Smooth muscle cell (in vitro differentiated cells): ENCODE measurements around the gene SYNPR. TPM values are rescaled to one million over a fixed set of nuclear protein-coding genes. Genes with fewer than 3 reads are reported as not detected.

Experiments
- DNase-seq: peaks from one replicate; lab custom pipeline; 2025; ENCODE audit not compliant: unreplicated experiment; lab: John Stamatoyannopoulos, UW
- H2AFZ ChIP-seq: fragments of 200-600 bp; sonication (generic); 2 replicates; pipeline ENCODE4 v1.6.0; 2016; ENCODE audit warnings: antibody characterized with exemption, low read depth, mild to moderate bottlenecking
- H3F3A ChIP-seq: fragments of 200-600 bp; sonication (generic); 2 replicates; pipeline ENCODE4 v1.6.0; 2017; ENCODE audit warnings: antibody characterized with exemption, low read depth
- H3K27ac ChIP-seq: fragments of 200-600 bp; sonication (generic); 2 replicates; pipeline ENCODE4 v1.5.1; 2016; ENCODE audit warnings: low read depth, mild to moderate bottlenecking
- H3K27me3 ChIP-seq: fragments of 200-600 bp; sonication (generic); 2 replicates; pipeline ENCODE4 v1.6.1; 2016; ENCODE audit warnings: low read depth, mild to moderate bottlenecking
- H3K36me3 ChIP-seq: fragments of 200-600 bp; sonication (generic); 2 replicates; pipeline ENCODE4 v1.5.1; 2016; ENCODE audit warnings: low read depth
- H3K4me1 ChIP-seq: fragments of 200-600 bp; sonication (generic); 2 replicates; pipeline ENCODE4 v1.5.1; 2016; ENCODE audit warnings: low read depth
- H3K4me2 ChIP-seq: fragments of 200-600 bp; sonication (generic); 2 replicates; pipeline ENCODE4 v1.6.0; 2016; ENCODE audit warnings: mild to moderate bottlenecking
- H3K4me3 ChIP-seq: fragments of 200-600 bp; sonication (generic); 2 replicates; pipeline ENCODE4 v1.5.1; 2016; ENCODE audit warnings: mild to moderate bottlenecking
- H3K79me2 ChIP-seq: fragments of 200-600 bp; sonication (generic); 2 replicates; pipeline ENCODE4 v1.6.0; 2016; ENCODE audit warnings: low read depth, mild to moderate bottlenecking
- H3K9ac ChIP-seq: fragments of 200-600 bp; sonication (generic); 2 replicates; pipeline ENCODE4 v1.6.0; 2016; ENCODE audit warnings: low read depth
- H3K9me3 ChIP-seq: fragments of 200-600 bp; sonication (generic); replicated peaks from 2 replicates; pipeline ENCODE4 v1.5.1; 2016; ENCODE audit warnings: low read depth
- H4K20me1 ChIP-seq: fragments of 200-600 bp; sonication (generic); 2 replicates; pipeline ENCODE4 v1.6.0; 2016; ENCODE audit warnings: low read depth
- WGBS: methylation state at CpG from one replicate; pipeline ENCODE4 v1.1.7; 2016; ENCODE audit warnings: low lambda C conversion rate; 5-methylcytosine and 5-hydroxymethylcytosine counted together
- polyA plus RNA-seq: library from polyadenylated mRNA; unstranded; fragments of >200 nt; fragmentation: Nextera tagmentation; extraction: Ambion mirVana; gene quantifications from 2 replicates; pipeline ENCODE4 v1.2.1, GENCODE V29; 2016
- total RNA-seq: library from RNA; depleted of rRNA; stranded (reverse); fragments of >200 nt; gene quantifications from 2 replicates; pipeline ENCODE4 v1.2.3, GENCODE V29; 2014
- TF ChIP-seq, protein P1 (sequence below): fragments of 200-600 bp; sonication (generic); IDR thresholded peaks from 2 replicates; pipeline ENCODE4 v1.5.1; 2017; ENCODE audit warnings: borderline replicate concordance, mild to moderate bottlenecking, antibody characterized with exemption; ENCODE audit not compliant: insufficient read depth, poor library complexity, severe bottlenecking

SYNPR gene
- total and polyA plus RNA-seq, 2 experiments from 2014 or later, result not detected

DNA sequence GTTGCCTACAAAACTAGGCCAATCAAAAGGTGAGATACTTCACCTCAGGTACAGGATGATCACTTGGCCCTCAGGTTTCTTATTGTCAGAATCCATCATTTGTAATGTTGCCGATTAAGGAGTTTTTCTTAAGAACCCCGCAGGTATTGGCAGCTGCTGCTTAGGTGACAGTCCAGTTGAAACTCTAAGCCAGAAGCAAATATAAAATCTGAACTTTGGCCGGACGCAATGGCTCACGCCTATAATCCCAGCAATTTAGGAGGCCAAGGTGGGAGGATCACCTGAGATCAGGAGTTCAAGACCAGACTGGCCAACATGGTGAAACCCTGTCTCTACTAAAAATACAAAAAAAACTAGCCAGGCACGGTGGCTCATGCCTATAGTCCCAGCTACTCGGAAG is 331.3 kb downstream of the SYNPR start:
- no peaks in the 10 kb centered on the region for H3K4me1 ChIP-seq
- H2AFZ ChIP-seq, result no peak overlapping the region
- H3K9me3 ChIP-seq, result no peaks in the 10 kb centered on the region
- H3K9ac ChIP-seq, result no peak overlapping the region
- H3K4me2 ChIP-seq, result no peak overlapping the region
- H4K20me1 ChIP-seq, result no peaks in the 10 kb centered on the region
- H3F3A ChIP-seq, result no peaks in the 10 kb centered on the region
- peaks cover 4% of the 10 kb centered on the region for H3K27me3 ChIP-seq
- no peak overlapping the region for H3K4me3 ChIP-seq
- H3K27ac ChIP-seq, result no peak overlapping the region
- 92% methylated on average over 7 of the region's 7 CpGs for WGBS
- no peak for DNase-seq
- H3K79me2 ChIP-seq, result no peaks in the 10 kb centered on the region
- TF ChIP-seq, protein P1, sequence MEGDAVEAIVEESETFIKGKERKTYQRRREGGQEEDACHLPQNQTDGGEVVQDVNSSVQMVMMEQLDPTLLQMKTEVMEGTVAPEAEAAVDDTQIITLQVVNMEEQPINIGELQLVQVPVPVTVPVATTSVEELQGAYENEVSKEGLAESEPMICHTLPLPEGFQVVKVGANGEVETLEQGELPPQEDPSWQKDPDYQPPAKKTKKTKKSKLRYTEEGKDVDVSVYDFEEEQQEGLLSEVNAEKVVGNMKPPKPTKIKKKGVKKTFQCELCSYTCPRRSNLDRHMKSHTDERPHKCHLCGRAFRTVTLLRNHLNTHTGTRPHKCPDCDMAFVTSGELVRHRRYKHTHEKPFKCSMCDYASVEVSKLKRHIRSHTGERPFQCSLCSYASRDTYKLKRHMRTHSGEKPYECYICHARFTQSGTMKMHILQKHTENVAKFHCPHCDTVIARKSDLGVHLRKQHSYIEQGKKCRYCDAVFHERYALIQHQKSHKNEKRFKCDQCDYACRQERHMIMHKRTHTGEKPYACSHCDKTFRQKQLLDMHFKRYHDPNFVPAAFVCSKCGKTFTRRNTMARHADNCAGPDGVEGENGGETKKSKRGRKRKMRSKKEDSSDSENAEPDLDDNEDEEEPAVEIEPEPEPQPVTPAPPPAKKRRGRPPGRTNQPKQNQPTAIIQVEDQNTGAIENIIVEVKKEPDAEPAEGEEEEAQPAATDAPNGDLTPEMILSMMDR, result no peak
- no peaks in the 10 kb centered on the region for H3K36me3 ChIP-seq

DNA sequence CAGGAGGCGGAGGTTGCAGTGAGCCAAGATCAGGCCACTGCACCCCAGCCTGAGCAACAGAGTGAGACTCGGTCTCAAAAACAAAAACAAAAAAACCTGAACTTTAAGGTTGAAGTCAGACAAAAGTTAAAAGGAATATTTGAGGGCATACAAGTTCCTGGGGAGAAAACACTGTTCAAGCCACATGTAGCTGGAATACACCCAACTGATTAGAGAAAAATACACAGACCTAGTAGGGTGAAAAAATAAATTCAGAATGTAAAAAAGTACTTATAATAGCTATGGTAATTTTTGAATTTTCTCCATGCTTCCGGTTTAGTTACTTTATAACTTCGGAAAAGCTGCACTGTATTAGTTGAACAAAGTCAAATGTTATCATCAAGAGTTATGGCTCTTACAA is 331.7 kb downstream of the SYNPR start:
- WGBS, result 93% methylated on average over 4 of the region's 4 CpGs
- no peak for DNase-seq
- no peaks in the 10 kb centered on the region for H3K36me3 ChIP-seq
- H3K9me3 ChIP-seq, result no peaks in the 10 kb centered on the region
- H2AFZ ChIP-seq, result no peak overlapping the region
- no peak overlapping the region for H3K4me3 ChIP-seq
- H3K27ac ChIP-seq, result no peak overlapping the region
- no peaks in the 10 kb centered on the region for H3F3A ChIP-seq
- TF ChIP-seq, protein P1, result no peak
- H3K79me2 ChIP-seq, result no peaks in the 10 kb centered on the region
- no peaks in the 10 kb centered on the region for H4K20me1 ChIP-seq
- no peak overlapping the region for H3K9ac ChIP-seq
- H3K4me2 ChIP-seq, result no peak overlapping the region
- no peaks in the 10 kb centered on the region for H3K4me1 ChIP-seq
- peaks cover 4% of the 10 kb centered on the region for H3K27me3 ChIP-seq

DNA sequence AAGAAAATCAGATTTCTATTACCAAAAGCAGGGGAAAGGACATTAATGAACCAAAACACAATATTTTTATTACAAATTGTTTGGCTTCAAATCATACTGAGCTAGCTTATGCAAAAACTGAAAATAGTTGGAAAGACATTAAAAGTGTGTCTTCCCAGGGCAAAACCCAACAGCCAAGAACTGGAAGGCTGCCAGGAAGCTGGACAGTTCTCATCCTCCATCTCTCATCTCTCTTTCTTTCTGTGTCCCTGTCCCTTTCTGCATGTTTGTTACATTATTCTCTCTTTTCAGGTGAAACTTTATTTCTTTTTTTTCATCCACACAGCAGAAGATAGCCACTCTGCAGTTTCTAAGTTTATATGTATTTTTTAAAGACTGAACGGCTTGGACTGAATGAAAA is 333.3 kb downstream of the SYNPR start:
- H2AFZ ChIP-seq, result no peak overlapping the region
- H3K27me3 ChIP-seq, result no peaks in the 10 kb centered on the region
- H3K79me2 ChIP-seq, result no peaks in the 10 kb centered on the region
- no peaks in the 10 kb centered on the region for H4K20me1 ChIP-seq
- no peak overlapping the region for H3K27ac ChIP-seq
- no peaks in the 10 kb centered on the region for H3K36me3 ChIP-seq
- no peak overlapping the region for H3K4me3 ChIP-seq
- no peak overlapping the region for H3K9ac ChIP-seq
- H3K4me1 ChIP-seq, result peaks cover under 1% of the 10 kb centered on the region
- no peaks in the 10 kb centered on the region for H3F3A ChIP-seq
- TF ChIP-seq, protein P1, result no peak
- H3K9me3 ChIP-seq, result no peaks in the 10 kb centered on the region
- DNase-seq, result no peak
- WGBS, result 97% methylated on average over 1 of the region's 1 CpG
- no peak overlapping the region for H3K4me2 ChIP-seq

DNA sequence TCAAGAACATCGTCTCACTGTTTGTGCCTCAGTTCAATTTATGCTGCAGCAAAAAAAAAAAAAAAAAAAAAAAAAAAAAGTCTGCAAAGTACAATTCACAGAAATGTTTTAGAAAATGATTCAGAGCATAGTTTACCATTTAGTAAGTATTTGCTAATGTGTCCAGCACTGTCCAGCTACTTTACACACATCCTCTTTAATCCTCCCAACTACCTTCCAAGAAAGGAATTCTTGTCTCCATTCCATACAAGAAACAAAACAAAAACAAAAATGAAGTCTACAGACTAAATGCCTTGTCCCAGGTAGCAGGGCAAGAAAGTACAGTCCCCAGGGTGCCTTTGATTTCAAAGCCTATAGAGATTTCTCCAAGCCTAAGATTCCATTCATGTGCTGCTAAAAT is 335.5 kb downstream of the SYNPR start:
- no peaks in the 10 kb centered on the region for H3F3A ChIP-seq
- no peaks in the 10 kb centered on the region for H3K9me3 ChIP-seq
- H4K20me1 ChIP-seq, result no peaks in the 10 kb centered on the region
- no peak overlapping the region for H3K9ac ChIP-seq
- DNase-seq, result no peak
- H3K79me2 ChIP-seq, result no peaks in the 10 kb centered on the region
- H3K4me3 ChIP-seq, result no peak overlapping the region
- no peak overlapping the region for H3K4me2 ChIP-seq
- no peak overlapping the region for H2AFZ ChIP-seq
- no peak overlapping the region for H3K27ac ChIP-seq
- H3K27me3 ChIP-seq, result no peaks in the 10 kb centered on the region
- H3K36me3 ChIP-seq, result no peaks in the 10 kb centered on the region
- WGBS, result 41% methylated on average over 1 of the region's 1 CpG
- TF ChIP-seq, protein P1, result no peak
- H3K4me1 ChIP-seq, result peaks cover 10% of the 10 kb centered on the region
